Fibroblast of pulmonary artery (primary cell): Measurements from ENCODE around the gene DCANP1.

Source experiments
- DNase-seq: peaks from one replicate; pipeline ENCODE4 v3.0.0-alpha.2; 2010; ENCODE audit warnings: low read depth
- H3K4me3 ChIP-seq: replicated peaks from 2 replicates; pipeline ENCODE4 v1.5.1; 2011; ENCODE audit warnings: low read depth, mild to moderate bottlenecking, control low read depth, low read length, moderate library complexity
- TF ChIP-seq, protein P1 (sequence below): IDR thresholded peaks from 2 replicates; pipeline ENCODE4 v1.5.1; 2011; ENCODE audit warnings: mild to moderate bottlenecking, control low read depth, low read length, inconsistent platforms; ENCODE audit errors: missing control alignments

The DCANP1 gene

DNA sequence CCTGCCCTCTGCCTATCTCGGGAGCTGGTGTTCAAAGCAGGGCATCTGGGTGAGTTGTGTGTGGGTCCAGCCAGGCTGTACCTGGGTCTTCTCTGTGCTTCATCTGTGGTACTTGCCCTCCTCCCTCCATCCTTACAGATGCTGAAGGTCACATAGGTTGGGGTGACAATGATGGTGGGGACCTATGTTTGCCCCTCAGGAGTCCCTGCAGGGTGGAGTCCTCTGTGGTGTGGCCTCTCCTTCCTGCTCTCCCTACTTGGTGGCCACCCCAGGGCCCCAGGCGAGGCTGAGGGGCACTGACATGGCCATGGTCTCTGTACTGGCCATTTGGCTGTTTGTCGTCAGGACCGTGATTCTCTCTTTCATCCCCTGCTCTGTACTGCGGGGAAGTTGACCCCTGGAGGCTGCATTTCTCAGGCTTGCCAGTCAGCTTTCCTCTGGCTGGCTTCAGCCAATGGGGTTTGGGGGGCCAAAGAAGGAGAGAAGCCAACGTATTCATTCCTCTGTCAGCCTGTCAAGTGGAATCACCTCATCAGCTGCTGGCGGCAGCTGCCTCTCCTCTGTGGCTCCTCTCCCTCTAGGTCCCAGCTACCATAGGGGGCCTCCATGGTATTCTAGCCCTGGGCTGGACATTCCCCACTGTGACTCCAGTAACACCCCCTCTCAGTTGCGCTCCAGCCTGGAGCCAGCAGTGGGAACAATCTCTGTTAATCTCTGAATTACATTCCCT, 4.6 kb downstream of the DCANP1 start:
- TF ChIP-seq, protein P1, sequence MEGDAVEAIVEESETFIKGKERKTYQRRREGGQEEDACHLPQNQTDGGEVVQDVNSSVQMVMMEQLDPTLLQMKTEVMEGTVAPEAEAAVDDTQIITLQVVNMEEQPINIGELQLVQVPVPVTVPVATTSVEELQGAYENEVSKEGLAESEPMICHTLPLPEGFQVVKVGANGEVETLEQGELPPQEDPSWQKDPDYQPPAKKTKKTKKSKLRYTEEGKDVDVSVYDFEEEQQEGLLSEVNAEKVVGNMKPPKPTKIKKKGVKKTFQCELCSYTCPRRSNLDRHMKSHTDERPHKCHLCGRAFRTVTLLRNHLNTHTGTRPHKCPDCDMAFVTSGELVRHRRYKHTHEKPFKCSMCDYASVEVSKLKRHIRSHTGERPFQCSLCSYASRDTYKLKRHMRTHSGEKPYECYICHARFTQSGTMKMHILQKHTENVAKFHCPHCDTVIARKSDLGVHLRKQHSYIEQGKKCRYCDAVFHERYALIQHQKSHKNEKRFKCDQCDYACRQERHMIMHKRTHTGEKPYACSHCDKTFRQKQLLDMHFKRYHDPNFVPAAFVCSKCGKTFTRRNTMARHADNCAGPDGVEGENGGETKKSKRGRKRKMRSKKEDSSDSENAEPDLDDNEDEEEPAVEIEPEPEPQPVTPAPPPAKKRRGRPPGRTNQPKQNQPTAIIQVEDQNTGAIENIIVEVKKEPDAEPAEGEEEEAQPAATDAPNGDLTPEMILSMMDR: no peak
- no peak overlapping the region for H3K4me3 ChIP-seq

DNA sequence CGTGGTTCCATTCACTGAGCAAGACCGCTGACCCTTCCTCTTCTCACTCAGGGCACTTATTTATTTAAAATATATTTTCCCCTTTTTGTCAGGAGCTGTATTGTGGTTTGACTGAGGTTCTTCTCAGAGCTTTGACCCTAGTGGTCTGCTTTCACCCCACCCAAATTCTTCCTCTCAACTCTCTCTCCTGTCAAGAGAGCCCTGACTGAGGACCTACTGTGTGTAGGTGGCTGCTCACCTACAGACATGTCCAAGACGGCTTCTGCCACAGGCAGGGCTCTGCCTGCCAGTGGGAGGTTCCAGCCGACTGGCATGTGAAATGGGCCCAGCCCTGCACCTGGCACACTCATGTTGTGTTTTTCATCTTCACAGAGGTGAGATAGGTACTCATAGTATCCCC, 5.2 kb downstream of the DCANP1 start:
- TF ChIP-seq, protein P1: no peak
- no peak overlapping the region for H3K4me3 ChIP-seq
- DNase-seq: no peak

More for the DNA sequence above, 4.6 kb downstream of the DCANP1 start:
- no peak for DNase-seq

DNA sequence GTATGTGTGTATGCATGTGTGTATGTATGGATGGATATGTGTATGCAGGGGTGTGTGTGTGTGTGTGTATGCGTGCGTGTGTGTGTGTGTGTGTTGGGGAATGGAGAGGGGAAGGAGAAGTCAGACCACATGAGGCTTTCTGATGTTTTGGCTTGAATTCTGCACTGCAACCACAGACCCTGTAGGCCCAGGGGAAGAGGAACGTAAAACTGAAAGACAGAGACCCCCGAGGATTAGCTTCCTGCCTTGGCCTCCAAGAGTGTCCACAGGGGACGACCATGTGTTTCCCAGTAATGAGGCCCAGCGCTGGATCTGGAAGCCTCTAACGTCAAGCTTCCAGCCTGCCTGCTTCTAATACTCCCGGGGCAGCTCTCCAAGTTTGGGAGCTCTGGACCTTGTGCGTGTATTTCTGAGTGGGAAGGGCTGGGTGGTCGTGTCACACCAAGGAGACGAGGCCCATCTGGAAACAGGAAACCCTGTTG, 5.8 kb downstream of the DCANP1 start:
- TF ChIP-seq, protein P1: no peak
- no peak overlapping the region for H3K4me3 ChIP-seq
- DNase-seq: no peak

DNA sequence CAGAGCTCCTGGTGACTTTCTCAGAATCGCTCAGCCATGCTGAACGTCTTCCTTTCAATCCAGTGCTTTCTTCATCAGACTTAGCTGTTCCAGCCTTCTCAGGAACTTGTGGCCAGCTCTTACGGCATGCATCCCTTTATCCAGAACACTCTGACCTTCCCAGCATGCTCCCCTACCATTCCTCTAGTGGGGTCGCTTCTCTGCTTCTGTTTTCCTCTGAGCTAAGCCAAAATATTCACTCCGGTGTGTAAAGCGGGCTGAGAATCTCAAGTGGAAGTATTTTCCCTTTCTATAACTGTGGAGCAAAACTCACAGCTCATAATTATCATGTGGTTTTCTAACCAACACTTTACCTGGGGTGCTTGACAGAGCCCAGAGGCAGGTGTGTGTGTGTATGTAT, 6.2 kb downstream of the DCANP1 start:
- TF ChIP-seq, protein P1: no peak
- H3K4me3 ChIP-seq: no peak overlapping the region
- no peak for DNase-seq

DNA sequence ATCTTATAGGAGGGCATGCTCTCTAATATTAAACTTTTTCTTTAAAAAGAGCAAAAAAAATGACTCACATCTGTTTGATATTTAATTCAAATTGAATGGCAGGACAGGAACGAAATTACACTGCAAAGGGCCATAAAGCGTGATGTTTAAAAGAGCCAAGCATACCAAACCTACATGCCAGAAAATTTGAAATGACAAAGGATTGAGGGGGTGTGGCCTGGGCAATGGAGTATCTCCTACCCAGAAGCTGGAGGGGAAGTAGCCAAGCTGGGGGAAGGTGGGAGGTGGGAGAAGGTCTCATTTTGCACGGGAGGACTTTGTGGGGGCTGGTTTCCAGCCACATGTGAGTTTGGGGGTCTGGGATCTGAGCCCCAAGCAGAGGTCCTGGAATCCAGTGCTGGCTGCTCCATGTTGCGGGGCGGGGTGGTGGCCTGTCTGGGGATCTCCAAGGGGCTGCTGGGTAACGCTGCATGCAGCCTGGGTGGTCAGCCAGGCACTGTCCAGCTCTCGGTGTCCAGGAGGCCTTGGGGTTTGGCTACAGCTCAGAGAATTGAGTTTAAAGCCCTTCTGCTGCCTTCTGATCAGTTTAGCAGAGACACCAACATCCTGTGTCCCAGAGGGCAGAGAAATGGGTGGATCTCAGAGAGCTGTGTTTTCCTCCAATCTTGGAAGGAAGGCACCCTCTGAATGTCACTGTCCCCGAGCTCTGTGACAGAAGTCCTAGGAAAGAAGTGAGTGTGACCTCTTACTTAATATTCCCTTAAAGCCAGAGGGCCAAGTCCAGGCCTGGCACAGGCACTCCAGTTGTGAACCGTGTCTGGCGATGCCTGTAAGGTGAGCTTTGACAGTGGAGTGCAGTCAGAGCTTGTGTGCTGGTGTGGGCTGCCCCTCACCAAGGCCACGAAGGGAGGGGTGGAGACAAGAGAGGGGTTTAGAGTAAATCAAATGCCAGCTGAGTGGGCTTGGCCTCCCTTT, 7.6 kb downstream of the DCANP1 start:
- no peak for DNase-seq
- TF ChIP-seq, protein P1: no peak
- H3K4me3 ChIP-seq: no peak overlapping the region

DNA sequence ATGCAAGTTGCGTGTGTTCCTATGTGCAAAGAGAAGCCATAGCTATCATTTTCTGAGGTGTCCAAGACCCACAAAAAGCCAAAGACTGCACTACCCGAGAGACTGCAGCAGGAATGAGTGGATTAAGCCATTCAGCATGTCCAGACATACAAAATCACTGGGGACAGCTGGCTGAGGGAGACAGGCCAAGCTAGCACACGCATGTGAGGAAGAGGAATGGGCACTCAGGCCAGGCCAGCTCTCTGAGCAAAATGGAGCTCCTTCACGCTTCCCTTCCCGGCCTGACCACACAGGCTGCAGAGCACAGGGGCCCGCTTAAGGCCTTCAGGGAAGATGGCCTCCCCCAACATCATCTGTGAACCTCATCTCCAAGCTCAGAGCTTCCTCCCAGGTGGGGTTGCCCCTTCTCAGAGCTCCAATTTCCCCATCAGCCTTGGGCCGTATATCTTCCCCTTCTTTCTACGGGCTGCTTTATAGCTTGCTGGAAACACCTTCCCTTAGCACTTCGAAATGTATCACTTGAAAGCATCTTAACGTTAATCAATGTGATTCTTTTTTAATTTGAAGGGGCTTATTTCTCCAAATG, 8.4 kb downstream of the DCANP1 start:
- no peak for DNase-seq
- TF ChIP-seq, protein P1: no peak
- no peak overlapping the region for H3K4me3 ChIP-seq
